GM18511 (cell line): Measurements from ENCODE around the gene ATP8A1.
A peak's percentile ranks its signal among the peaks of the same experiment; 100 is the strongest.
"Not testable (repeated sequence)": the region's sequence is repeated elsewhere in the genome, so short reads cannot be mapped to it uniquely, and the experiment has no call there.

Experiments used
- ATAC-seq: cut with Tn5 transposase; IDR thresholded peaks from one replicate; pipeline ENCODE4 v1.9.1; 2021; ENCODE audit warnings: mild to moderate bottlenecking, moderate library complexity; ENCODE audit not compliant: unreplicated experiment

Gene ATP8A1

DNA sequence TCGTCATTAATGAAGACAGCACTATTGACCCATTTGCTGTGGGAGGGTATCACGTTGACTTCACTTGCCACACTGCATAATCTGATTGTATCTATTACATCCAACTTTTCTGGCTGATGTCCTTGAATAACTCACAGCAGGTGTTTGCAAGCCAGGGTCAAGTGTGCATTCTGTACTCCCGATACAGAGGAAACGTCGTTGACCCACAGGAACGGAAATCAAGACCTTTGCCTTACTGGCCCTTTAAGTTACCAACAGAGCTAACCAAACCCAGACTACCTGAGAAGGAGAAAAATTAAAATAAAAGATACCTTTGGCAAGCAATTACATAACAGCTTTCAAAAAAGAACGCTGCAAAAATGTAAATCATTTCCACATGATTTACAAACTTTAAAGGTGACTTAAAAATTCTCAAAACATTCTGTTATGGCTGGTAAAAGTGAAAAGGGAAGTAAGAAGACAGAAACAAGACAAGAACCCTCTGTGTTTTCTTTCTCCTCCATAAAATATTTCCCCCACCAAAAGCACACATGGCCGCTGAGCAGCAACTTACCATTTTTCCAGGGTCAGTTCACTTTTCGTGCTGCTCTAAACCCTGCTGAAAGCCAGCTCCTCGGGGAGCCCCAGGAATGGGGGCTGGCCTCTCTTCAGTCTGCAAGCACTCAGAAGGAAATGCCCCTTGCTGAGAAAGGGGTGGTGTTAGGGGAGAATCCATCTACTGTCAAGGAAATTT lies 266.1 kb downstream of the ATP8A1 start:
- ATAC-seq, result peak; percentile 54

DNA sequence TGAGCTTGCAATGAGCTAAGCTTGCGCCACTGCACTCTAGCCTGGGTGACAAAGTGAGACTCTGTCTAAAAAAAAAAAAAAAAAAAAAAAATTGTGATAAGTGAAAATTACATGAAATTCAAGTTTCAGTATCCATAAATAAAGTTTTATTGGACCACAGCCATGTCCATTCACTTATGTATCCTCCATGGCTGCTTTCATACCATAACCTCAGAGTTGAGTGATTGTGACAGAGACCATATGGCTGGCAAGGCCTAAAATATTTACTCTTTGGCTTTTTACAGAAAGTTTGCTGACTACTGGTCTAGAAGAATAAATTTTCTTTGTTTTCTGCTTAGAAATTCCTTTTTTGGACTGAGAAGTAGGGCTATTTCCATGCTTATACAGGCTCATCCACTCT lies 271.4 kb downstream of the ATP8A1 start:
- no peak for ATAC-seq

DNA sequence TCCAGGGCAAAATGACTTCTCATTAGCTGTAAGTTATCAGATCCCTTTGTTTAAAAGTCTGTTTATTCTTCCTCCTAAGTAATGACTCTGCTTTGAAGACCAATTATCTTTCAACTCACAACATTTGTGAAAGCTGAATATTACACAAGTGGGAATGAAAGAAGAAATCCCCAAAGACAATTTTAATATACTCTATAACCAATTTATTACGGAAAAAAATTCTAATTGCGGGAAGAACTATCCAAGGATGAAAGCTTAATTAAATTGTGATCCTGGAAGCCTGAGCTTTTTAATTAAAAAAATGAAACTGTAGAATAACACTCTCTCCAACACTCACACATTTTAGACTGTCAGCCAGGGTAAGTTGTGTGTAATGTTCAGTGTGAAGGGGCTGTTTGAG lies 275.2 kb downstream of the ATP8A1 start:
- no peak for ATAC-seq

DNA sequence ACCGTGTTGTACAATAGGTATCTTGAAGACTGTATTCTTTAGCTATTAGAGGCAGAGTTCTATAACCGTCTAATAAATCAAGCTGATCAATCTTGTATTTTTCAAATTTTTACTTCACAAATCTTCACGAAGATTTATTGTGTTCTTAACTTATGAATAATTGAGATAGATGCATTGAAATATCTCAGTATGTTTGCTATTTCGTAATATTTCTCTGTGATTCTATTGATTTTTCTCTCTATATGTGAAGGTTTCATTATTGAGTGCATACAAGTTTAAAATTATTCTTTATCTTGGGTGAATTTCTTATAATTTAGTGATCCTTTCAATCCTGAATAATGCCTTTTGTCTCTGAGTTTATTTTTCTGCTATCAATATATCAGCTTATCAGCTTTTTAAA lies 279.4 kb downstream of the ATP8A1 start:
- no peak for ATAC-seq

DNA sequence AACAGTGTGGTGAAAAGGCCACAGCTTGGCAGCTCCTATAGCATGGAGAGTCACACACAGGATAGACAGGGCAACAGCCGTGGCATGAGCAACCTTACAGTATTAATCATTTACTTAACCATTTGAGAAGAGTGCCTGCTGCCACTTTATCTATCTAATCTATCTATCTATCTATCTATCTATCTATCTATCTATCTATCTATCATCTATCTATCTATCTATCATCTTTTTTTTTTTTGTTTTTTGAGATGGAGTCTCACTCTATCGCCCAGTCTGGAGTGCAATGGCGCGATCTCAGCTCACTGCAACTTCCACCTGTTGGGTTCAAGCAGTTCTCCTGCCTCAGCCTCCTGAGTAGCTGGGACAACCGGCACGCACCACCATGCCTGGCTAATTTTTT lies 284.6 kb downstream of the ATP8A1 start:
- not testable (repeated sequence) for ATAC-seq

DNA sequence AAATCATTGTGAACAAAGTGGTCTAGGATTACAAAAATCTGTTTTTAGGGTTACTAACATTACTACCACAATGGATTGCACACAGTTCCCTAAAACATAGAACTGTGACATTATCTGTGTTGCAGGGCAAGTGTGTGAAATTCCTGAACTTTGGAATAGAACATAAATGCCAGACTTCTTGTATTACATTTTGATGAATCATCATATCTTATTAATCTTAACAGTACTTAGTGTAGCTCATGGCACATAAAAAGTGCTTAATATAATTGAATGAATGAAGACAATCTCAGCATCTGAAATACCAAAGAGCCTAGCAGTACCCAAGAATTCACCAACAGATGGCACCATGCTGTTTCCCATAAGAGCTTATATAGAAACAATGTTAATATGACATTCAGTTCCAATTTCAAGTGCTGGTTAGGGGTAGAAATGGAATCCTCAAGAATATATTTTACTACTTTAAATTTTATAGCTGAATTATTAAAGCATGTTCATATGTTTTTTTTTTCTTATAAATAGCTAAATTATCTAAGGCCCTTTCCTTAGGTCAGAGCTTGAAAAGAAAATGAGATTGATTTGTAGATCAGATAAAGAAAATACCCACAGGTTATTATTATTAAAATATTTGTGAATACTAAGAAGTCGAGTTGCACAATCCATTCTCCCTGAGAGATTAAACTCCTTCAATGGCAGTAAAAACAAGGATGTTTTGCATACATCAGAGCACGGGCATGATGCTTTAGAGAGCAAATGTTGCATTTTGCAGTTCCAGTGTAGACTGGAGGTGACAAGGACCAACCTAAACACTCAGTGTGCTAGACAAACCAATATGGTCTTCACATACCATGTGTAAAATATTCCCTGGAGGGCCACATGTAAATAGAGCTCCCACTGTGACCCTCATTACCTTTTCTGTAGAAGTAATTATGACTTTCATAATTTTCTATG lies 285.3 kb downstream of the ATP8A1 start:
- ATAC-seq, result peak; percentile 74

DNA sequence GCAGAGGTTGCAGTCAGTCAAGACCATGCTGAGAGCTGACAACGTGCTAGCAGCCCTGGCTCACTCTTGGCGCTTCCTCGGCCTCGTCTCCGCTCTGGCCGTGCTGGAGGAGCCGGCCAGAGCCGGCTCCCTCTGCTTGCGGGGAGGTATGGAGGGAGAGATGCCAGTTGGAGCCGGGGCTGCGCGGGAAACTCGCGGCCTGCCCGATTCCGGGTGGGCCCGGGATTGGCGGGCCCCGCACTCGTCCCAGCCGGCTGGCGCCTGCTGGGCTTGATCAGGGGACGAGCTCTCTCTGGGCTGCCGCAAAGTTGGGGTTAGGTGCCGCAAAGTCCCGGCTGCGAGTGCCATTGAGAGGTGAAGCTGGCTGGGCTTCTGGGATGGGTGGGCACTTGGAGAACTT lies 287.4 kb downstream of the ATP8A1 start:
- no peak for ATAC-seq

DNA sequence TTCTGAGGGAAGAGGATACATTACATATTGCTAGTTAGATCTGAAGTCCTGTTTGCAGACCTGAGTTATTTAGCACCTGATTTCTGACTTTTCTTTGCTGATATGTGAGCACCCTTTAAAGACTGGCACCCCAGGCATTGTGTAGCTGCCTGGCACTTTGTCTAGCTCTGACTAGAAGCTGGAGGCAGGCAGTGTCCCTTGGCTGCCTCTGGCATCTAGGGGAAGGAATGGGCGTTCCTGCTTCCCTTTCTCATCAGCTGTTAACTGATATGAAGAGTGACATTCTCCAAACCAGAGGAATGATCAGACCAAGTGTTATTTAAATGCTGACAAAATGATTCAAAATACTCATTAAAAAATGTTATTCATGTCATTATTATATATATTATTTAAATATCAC lies 289.9 kb downstream of the ATP8A1 start:
- ATAC-seq, result no peak

DNA sequence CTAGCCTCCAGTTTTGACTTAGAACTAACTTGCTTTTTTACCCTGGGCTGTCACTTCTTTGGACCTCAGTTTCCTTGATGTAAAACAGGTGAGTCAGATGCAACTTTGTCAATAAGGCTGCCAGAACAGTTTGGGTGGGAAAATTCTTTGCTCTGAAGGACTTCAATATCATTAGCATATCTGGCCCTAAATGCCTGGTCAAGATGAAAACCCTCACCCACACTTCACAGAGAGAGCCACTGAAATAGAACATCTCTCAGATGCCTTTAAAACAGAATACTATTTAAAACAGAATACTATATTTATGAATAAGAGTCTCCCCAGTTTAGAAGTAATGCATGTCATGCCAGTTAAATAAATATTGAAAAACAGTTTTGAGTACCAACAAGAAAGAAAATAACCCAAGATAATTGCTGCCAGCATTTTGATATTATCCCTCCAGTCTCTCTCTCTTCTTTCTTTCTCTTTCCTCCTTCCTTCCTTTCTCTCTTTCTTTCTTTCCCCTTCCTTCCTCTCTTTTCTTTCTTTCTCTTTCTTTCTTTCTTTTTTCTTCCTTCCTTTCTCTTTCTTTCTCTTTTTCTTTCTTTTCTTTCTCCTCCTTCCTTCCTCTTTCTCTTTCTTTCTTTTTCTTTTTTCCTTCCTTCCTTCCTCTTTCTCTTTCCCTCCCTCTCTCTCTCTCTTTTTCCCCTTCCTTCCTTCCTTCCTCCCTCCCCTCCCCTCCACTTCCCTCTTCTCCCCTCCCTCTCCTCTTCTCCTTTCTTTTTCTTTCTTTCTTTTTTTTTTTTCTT lies 292.4 kb downstream of the ATP8A1 start:
- ATAC-seq, result no peak

DNA sequence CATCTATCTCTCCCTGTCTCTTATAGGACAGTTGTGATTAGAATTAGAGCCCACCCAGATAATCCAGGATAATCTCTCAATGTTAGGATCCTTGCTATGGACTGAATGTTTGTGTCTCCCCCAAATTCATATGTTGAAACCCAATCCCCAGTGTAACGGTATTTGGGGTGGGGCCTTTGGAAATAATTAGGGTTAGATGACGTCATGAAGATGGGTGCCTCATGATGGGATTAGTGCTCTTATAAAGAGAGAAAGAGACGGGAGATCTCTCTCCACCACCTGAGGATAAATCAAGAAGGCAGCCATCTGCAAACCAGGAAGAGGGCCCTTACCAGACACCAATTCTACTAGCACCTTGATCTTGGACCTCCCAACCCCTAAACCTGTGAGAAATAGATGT lies 293.3 kb downstream of the ATP8A1 start:
- no peak for ATAC-seq

DNA sequence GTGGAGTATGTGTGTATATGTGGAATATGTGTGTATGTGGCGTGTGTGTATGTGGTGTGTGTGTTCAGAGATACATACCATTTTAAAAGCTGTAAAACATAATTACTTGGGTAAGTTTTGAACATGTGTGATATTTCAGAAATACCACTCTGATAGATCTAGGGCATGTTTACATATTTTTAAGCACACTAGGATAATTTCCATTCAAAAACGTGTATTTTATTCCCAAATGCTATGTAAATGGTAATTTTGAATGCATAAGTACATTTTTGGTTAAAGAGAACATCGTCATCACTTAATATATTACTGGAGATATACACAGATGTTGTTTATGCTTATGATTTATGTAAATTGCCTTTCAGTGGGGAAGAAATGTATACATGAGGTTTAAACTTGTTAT lies 294.3 kb downstream of the ATP8A1 start:
- ATAC-seq, result no peak

DNA sequence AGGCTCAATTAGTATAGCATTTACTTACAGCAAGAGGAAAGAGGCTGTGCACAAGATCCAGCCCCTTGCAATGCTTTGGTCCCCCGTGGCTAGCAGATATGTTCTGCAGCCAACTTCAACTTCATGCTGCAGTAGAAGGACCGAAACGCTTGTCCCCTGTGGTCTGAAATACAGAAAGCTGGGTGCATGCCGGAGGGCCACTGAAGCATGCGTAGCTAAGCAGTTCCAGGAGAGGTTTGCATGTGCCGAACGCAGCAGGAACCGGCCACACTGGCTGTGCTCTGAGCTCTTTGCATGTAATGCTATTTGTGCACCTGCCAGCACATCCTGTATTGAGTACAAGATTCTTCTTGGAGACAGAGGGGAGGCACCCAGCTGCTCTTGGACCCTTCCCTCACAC lies 295.4 kb downstream of the ATP8A1 start:
- ATAC-seq, result no peak

DNA sequence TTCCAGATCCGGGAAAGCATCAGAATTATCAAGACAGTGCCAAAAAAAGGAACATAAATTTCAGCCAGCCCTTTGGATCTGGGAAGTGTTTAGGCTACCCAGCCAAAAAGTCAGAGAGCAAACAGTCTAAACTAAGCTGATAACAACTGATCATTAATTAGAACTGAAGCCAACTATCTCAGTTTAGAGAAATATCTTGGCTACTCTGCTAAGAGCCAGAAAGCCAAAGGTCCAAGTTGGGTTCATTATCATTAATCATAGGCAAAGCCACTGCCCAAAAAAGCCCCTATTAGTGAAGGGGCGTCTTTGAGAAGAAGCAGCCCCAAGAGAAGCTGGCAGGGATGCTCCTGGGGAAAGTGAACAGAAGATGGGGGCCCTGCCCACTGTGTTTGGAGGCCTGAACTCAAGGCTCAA lies 296.6 kb downstream of the ATP8A1 start:
- ATAC-seq, result no peak

DNA sequence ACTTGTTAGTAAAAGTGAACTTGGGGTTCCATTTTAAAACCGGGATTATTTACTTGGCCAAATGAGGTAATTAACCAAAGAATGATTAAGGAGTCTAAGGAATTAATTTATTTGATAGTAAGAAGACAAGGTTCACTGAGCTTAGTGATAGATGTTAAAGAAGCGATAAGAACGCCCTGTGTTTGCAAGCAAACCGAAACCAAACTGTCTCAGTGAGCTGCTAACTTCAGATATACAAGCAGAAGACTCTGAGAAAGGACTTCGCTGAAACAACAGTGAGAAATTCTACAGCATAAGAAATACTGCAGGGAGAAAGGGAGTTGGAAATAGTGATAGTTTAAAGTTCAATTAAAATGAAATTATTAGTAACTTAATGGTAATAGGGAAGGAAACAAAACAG lies 297.2 kb downstream of the ATP8A1 start:
- no peak for ATAC-seq
